GM12873 (cell line): ENCODE measurements around the gene JAGN1.

ENCODE experiments used
- CTCF ChIP-seq: IDR thresholded peaks from 2 replicates; pipeline ENCODE4 v1.5.1; 2012; ENCODE audit warnings: low read depth, mild to moderate bottlenecking, moderate library complexity, low read length, control low read depth; ENCODE audit not compliant: insufficient read depth; ENCODE audit errors: missing control alignments

JAGN1 gene

GRCh38 chr3:9855594-9855993 lies 34.8 kb upstream of the JAGN1 start:
- TF ChIP-seq CTCF, result no peak

- TF ChIP-seq CTCF, result no peak
These were observed 30.8 kb upstream of the JAGN1 start for GRCh38 chr3:9859530-9860025.

GRCh38 chr3:9861201-9861600 lies 29.2 kb upstream of the JAGN1 start:
- no peak for TF ChIP-seq CTCF

GRCh38 chr3:9861626-9862130 lies 28.7 kb upstream of the JAGN1 start:
- no peak for TF ChIP-seq CTCF

GRCh38 chr3:9862391-9863057 lies 27.9 kb upstream of the JAGN1 start:
- no peak for TF ChIP-seq CTCF

GRCh38 chr3:9863058-9863772 lies 27.2 kb upstream of the JAGN1 start:
- no peak for TF ChIP-seq CTCF

- no peak for TF ChIP-seq CTCF
These were observed 26.0 kb upstream of the JAGN1 start for GRCh38 chr3:9864200-9864927.
